ENCODE results near the gene ADGRG6.

Gene ADGRG6

DNA sequence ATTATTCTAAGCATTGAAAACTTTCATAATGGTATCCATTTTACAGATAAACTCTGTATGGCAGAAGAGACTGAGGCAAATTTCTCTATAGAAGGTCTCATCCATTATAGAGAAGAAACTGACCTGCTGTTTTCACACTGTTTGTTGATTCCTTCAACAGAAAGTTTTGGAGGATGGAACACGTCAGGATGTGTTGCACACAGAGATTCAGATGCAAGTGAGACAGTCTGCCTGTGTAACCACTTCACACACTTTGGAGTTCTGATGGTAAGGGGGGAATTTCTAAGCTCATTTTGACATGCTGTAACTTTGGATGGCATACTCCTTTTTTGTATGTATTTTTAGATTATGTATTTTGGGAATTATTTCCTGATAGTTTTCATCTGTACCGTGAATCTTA lies 109.3 kb downstream of the ADGRG6 start:
- DNase-seq (ENCODE audit: low read depth), result no peak
- TF ChIP-seq, protein P1, sequence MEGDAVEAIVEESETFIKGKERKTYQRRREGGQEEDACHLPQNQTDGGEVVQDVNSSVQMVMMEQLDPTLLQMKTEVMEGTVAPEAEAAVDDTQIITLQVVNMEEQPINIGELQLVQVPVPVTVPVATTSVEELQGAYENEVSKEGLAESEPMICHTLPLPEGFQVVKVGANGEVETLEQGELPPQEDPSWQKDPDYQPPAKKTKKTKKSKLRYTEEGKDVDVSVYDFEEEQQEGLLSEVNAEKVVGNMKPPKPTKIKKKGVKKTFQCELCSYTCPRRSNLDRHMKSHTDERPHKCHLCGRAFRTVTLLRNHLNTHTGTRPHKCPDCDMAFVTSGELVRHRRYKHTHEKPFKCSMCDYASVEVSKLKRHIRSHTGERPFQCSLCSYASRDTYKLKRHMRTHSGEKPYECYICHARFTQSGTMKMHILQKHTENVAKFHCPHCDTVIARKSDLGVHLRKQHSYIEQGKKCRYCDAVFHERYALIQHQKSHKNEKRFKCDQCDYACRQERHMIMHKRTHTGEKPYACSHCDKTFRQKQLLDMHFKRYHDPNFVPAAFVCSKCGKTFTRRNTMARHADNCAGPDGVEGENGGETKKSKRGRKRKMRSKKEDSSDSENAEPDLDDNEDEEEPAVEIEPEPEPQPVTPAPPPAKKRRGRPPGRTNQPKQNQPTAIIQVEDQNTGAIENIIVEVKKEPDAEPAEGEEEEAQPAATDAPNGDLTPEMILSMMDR (IDR thresholded peaks at IDR 0.05; ENCODE audit: low read length, missing control alignments), result no peak
- H3K4me3 ChIP-seq (replicated peaks; ENCODE audit: low read depth, low read length), result no peak overlapping the region

DNA sequence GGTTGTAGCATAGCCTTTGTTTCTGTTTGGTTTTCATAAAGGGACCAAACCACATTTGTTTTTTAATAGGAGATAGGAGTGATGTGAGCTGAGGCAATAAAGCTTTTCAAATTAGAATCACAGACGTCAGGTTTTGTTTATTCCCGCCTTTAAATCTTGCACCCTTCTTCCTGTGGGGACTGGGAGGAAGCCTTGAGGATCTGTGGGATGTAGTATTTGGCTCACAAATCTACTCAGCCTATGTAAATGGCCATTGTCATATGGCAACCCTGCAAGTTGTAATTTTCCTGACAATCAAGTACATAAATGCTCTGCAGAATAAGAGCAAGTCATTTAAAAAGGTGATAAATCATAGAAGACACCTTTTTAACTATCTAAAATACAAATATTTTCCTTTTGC lies 110.4 kb downstream of the ADGRG6 start:
- TF ChIP-seq, protein P1 (IDR thresholded peaks at IDR 0.05; ENCODE audit: low read length, missing control alignments), result no peak
- no peak overlapping the region for H3K4me3 ChIP-seq (replicated peaks; ENCODE audit: low read depth, low read length)
- DNase-seq (ENCODE audit: low read depth), result no peak

DNA sequence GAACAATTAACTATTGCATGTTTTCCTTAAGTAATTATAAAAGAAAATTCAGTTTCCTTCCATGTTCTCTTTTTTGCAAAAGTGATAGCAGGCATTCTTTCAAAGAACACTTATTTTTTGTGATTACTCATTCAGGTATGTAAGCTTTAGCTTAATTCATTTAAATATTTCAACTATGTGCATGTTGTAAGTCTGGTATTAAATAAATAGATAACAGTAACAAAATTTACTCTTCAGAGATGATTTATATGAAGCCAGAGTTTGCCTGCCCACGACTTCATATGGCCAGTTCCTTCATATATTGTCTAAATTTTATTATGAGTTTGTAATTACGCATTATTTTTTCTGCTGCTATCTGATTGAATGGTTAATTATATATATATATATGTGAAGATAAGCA lies 110.9 kb downstream of the ADGRG6 start:
- DNase-seq (ENCODE audit: low read depth), result no peak
- H3K4me3 ChIP-seq (replicated peaks; ENCODE audit: low read depth, low read length), result no peak overlapping the region
- TF ChIP-seq, protein P1 (IDR thresholded peaks at IDR 0.05; ENCODE audit: low read length, missing control alignments), result no peak

DNA sequence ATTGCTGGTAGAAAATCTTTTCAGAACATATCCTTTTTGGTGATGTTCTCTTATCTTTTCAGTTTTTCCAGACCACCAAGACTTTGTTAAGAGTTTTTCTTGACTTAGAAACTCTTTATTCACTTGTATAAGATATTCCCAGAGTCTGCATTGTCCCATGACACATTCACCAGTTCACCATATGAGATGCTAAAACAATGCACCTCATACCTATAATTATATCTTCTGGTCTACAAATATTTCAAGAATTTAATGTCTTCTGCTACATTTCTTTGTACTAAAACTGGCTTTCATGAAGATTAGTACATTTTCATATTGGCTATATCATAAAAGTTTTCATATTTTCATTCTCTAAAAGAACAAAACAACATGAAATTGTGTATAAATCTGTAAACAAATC lies 111.3 kb downstream of the ADGRG6 start:
- TF ChIP-seq, protein P1 (IDR thresholded peaks at IDR 0.05; ENCODE audit: low read length, missing control alignments), result no peak
- DNase-seq (ENCODE audit: low read depth), result peak; percentile 52
- H3K4me3 ChIP-seq (replicated peaks; ENCODE audit: low read depth, low read length), result no peak overlapping the region

DNA sequence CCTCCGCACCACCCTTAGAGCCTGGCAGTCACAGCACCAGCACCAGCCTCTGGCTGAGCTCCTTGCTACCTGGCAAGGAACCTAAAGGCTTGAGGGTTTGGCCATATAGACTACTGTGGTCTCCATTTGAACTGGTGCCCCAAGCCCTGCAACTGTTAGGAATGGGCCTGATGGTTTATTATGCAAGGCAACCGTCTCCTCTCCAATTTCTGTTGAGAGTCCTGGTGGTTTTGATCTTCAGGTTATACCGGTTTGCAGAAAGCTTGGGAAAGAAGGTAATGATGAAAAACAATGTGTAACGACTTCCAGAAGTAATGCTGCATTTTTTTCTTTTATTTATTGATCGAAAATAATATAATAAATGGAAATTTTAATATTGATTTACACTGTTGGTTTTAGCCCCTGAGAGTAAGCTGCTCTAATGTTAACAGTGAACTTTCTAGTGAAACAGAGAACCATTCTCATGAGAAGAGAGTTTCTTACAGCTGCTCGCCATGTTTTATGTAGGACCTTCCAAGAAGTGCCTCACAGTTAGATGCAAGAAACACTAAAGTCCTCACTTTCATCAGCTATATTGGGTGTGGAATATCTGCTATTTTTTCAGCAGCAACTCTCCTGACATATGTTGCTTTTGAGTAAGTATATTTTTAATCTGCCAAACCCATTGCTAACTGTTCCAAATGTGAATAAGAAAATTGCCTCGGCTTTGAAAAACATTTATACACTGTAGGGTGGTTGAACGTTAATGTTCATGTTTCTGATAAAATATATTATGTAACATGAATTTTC lies 112.8 kb downstream of the ADGRG6 start:
- DNase-seq (ENCODE audit: low read depth), result no peak
- H3K4me3 ChIP-seq (replicated peaks; ENCODE audit: low read depth, low read length), result no peak overlapping the region
- TF ChIP-seq, protein P1 (IDR thresholded peaks at IDR 0.05; ENCODE audit: low read length, missing control alignments), result no peak

DNA sequence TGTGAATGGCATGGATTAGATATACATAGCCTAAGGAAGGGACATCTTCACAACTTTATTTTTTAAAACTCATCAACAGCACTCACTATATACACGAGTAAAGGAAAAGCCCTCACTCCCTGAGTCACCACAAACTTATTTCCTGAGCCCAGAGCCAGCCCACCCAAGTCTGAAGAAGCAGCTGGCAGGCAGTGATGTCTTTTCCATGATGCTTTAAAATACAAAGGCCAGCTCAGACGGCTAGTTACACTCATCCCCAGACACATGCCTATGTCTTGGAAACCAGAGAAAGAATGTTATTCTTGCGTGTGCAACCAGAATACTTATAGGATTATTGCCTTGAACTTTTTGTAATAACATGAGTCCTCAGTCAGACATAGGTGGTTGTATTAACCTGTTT lies 114.4 kb downstream of the ADGRG6 start:
- peak; percentile 97 for DNase-seq (ENCODE audit: low read depth)
- TF ChIP-seq, protein P1 (IDR thresholded peaks at IDR 0.05; ENCODE audit: low read length, missing control alignments), result no peak
- H3K4me3 ChIP-seq (replicated peaks; ENCODE audit: low read depth, low read length), result no peak overlapping the region

DNA sequence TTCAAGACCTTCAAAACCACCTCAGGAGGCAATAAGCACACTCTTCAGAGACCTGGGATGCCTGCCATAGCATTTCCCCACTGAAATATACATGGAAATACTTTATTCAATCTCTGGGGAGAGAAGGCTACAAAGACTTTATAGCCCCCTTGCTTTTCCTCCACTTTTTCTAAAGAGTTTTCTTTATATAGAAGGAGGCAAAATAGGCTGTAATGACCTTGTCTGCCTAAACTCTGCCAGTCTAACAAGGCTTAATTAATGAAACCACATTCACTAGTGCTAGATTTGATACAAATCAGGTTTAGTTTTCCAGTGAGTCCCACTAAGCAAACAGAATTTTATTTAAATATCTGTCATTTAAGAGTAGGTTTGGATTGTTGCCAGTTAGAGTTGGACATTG lies 114.9 kb downstream of the ADGRG6 start:
- TF ChIP-seq, protein P1 (IDR thresholded peaks at IDR 0.05; ENCODE audit: low read length, missing control alignments), result no peak
- DNase-seq (ENCODE audit: low read depth), result no peak

More for the DNA sequence above, 114.9 kb downstream of the ADGRG6 start:
- no peak overlapping the region for H3K4me3 ChIP-seq (replicated peaks; ENCODE audit: low read depth, low read length)

Measured in fibroblast of pulmonary artery (primary cell).